ENCODE results near the gene TSPAN5. TPM values are rescaled to one million over a fixed set of nuclear protein-coding genes. Genes with fewer than 3 reads are reported as not detected.
"Not testable (repeated sequence)": the region's sequence is repeated elsewhere in the genome, so short reads cannot be mapped to it uniquely, and the experiment has no call there.

The TSPAN5 gene
- total RNA-seq, 3 donors from 2014 or later, result 1.9 to 17.7 (median 12.8) TPM

DNA sequence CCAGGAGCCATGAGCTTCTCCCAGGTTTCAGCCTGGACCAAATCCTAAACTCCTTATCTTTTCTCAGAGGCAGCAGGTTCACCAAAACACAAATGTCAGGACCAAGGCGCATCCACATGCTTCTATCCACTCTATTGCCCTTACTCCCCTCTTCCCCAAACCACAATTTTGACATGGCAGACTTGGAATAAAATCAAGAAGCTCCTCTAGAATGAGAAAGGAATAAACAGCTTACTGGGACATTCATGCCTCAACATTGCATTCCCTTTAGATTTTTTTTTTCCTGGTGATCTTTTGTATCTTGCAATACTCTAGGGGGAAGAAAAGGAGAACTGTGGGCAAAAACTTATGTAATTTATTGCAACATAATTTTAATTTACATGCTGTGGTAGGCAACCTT is 119.1 kb downstream of the TSPAN5 start:
- H3K36me3 ChIP-seq, result no peaks in the 10 kb centered on the region
- no peak for DNase-seq (ENCODE audit: low spot score in 2 of 2)
- no peak overlapping the region for H3K4me3 ChIP-seq
- TF ChIP-seq POLR2AphosphoS5 (IDR thresholded peaks at IDR 0.05), result no peak
- TF ChIP-seq, protein P1, sequence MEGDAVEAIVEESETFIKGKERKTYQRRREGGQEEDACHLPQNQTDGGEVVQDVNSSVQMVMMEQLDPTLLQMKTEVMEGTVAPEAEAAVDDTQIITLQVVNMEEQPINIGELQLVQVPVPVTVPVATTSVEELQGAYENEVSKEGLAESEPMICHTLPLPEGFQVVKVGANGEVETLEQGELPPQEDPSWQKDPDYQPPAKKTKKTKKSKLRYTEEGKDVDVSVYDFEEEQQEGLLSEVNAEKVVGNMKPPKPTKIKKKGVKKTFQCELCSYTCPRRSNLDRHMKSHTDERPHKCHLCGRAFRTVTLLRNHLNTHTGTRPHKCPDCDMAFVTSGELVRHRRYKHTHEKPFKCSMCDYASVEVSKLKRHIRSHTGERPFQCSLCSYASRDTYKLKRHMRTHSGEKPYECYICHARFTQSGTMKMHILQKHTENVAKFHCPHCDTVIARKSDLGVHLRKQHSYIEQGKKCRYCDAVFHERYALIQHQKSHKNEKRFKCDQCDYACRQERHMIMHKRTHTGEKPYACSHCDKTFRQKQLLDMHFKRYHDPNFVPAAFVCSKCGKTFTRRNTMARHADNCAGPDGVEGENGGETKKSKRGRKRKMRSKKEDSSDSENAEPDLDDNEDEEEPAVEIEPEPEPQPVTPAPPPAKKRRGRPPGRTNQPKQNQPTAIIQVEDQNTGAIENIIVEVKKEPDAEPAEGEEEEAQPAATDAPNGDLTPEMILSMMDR (IDR thresholded peaks at IDR 0.05), result no peak
- no peak for TF ChIP-seq POLR2A (IDR thresholded peaks at IDR 0.05)
- H3K27ac ChIP-seq, result no peak overlapping the region
- intact Hi-C loops (cut with DNase I; ENCODE audit: low total_unique reads), result loop anchor here (5.0 kb wide), 1 partner anchor 38 kb away; no protein-coding TSS in a partner anchor
- no peaks in the 10 kb centered on the region for H3K4me1 ChIP-seq
- no peaks in the 10 kb centered on the region for H3K9me3 ChIP-seq
- H3K27me3 ChIP-seq, result no peaks in the 10 kb centered on the region

DNA sequence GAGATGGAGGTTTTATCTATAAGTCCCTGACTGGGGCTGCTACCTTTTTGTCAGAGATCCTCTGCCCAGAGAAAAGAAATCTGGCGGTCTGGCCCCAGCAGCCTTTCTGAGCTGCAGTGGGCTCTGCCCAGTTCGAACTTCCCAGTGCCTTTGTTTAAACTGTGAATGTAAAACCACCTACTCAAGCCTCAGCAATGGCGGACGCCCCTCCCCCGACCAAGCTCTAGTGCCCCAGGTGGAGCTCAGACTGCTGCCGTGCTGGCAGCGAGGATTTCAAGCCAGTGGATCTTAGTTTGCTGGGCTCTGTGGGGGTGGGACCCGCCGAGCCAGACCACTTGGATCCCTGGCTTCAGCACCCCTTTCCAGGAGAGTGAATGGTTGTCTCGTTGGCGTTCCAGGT is 121.8 kb downstream of the TSPAN5 start:
- Histone ChIP-seq H3K27me3 (no peaks in the 10 kb centered on the region), H3K4me1 (no peaks in the 10 kb centered on the region), H3K4me3 (no peak overlapping the region), H3K27ac (no peak overlapping the region), H3K36me3 (no peaks in the 10 kb centered on the region), H3K9me3 (no peaks in the 10 kb centered on the region)
- TF ChIP-seq, protein P1 (IDR thresholded peaks at IDR 0.05), result no peak
- TF ChIP-seq POLR2AphosphoS5 (IDR thresholded peaks at IDR 0.05) (no peak), POLR2A (IDR thresholded peaks at IDR 0.05) (no peak)
- intact Hi-C loops (cut with DNase I; ENCODE audit: low total_unique reads), result loop anchor here (5.0 kb wide), 1 partner anchor 41 kb away; no protein-coding TSS in a partner anchor
- no peak for DNase-seq (ENCODE audit: low spot score in 2 of 2)

DNA sequence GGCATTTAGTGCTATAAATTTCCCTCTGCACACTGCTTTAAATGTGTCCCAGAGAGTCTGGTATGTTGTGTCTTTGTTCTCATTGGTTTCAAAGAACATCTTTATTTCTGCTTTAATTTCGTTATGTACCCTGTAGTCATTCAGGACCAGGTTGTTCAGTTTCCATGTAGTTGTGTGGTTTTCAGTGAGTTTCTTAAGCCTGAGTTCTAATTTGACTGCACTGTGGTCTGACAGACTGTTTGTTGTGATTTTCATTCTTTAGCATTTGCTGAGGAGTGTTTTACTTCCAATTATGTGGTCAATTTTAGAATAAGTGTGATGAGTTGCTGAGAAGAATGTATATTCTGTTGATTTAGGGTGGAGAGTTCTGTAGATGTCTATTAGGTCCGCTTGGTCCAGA is 124.3 kb downstream of the TSPAN5 start:
- DNase-seq (ENCODE audit: low spot score in 2 of 2); H3K4me3 ChIP-seq; H3K27ac ChIP-seq; H3K36me3 ChIP-seq; H3K4me1 ChIP-seq; H3K27me3 ChIP-seq; H3K9me3 ChIP-seq; intact Hi-C loops (cut with DNase I; ENCODE audit: low total_unique reads): not testable (repeated sequence)

DNA sequence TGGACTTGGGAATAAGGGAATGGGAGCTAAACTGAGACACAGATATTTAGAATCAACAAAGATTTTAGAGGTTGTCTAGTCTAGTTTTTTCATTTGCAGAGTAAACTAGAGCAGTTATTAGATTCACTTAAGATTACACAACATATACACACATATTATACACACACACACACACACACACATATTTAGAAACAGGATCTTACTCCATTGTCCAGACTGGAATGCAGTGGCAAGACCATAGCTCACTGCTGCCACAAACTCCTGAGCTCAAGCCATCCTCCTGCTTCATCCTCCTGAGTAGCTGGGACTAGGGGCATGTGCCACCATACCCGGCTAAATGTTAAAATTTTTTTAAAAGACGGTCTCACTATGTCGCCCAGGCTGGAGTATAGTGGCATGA is 127.8 kb downstream of the TSPAN5 start:
- H3K36me3 ChIP-seq, result no peaks in the 10 kb centered on the region

DNA sequence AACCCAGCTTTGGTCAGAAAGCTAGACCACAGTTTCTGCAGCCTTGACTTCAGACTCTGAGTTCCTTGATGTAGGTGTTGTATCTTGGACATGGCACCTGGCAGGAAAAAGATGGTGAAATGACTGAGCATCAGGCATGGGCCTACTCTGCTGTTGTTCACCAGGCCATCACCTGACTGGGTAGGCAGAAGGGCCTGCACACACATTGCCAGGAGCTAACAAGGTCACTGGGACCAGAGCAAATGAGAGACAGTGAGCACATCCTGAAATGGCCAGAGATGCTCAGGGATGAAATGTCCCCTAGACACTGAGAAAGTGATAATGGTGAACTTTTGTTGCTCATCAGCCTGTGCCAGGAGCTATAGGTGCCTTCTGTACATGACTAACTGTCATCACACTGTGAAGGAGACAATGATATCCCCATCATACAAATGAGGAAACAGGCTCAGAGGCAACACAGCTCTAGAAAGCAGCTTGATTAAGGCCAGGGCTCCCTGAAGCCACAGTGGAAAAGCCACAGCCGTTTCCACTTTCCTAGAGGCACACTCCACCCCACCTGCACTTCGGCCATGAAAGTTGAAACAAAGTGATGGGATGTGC is 128.3 kb downstream of the TSPAN5 start:
- TF ChIP-seq, protein P1 (IDR thresholded peaks at IDR 0.05), result no peak
- TF ChIP-seq POLR2A (IDR thresholded peaks at IDR 0.05) (no peak), POLR2AphosphoS5 (IDR thresholded peaks at IDR 0.05) (no peak)
- H3K36me3 ChIP-seq, result no peaks in the 10 kb centered on the region
- no peak overlapping the region for H3K4me3 ChIP-seq
- H3K9me3 ChIP-seq, result no peaks in the 10 kb centered on the region
- DNase-seq (ENCODE audit: low spot score in 2 of 2), result no peak
- intact Hi-C loops (cut with DNase I; ENCODE audit: low total_unique reads), result no loop called here
- H3K27ac ChIP-seq, result peak overlapping the region in 1 of 2 donors; percentile 12
- no peaks in the 10 kb centered on the region for H3K27me3 ChIP-seq
- H3K4me1 ChIP-seq, result no peaks in the 10 kb centered on the region

More for the DNA sequence above, 127.8 kb downstream of the TSPAN5 start:
- no peaks in the 10 kb centered on the region for H3K4me1 ChIP-seq
- H3K9me3 ChIP-seq, result no peaks in the 10 kb centered on the region
- intact Hi-C loops (cut with DNase I; ENCODE audit: low total_unique reads), result no loop called here
- peak overlapping the region in 1 of 2 donors; percentile 12 for H3K27ac ChIP-seq
- no peak for TF ChIP-seq POLR2AphosphoS5 (IDR thresholded peaks at IDR 0.05)
- TF ChIP-seq, protein P1 (IDR thresholded peaks at IDR 0.05), result no peak
- no peak for TF ChIP-seq POLR2A (IDR thresholded peaks at IDR 0.05)
- H3K27me3 ChIP-seq, result no peaks in the 10 kb centered on the region
- H3K4me3 ChIP-seq, result no peak overlapping the region
- DNase-seq (ENCODE audit: low spot score in 2 of 2), result no peak

All from breast epithelium (tissue), 4 donors.